B cell (primary cell): ENCODE results near the gene BCKDK.

ENCODE experiments used
- CTCF ChIP-seq: fragments of 200-600 bp; IDR thresholded peaks from one replicate; pipeline ENCODE4 v1.8.0; 2022; ENCODE audit warnings: antibody characterized with exemption, mild to moderate bottlenecking
- EZH2 ChIP-seq: IDR thresholded peaks from 2 replicates; pipeline ENCODE4 v1.6.1; 2012; ENCODE audit warnings: borderline replicate concordance, low read depth, mild to moderate bottlenecking, moderate library complexity, low read length; ENCODE audit not compliant: insufficient read depth, poor library complexity, severe bottlenecking

GRCh38 chr16:31077024-31077423, 31.2 kb upstream of the BCKDK start:
- no peak for TF ChIP-seq CTCF
- no peak for TF ChIP-seq EZH2
